Nephron (organoid): ENCODE measurements around the gene RTN4RL2.
A peak's percentile ranks its signal among the peaks of the same experiment; 100 is the strongest.

Experiments used
- H3K27ac Mint-ChIP-seq, 3 experiments: 2 replicates each; pipeline ENCODE4 v1.8.0; 2020; ENCODE audit warnings: mixed read lengths in 3 of 3, mild to moderate bottlenecking in 2 of 3, moderate library complexity in 1 of 3
- H3K27me3 Mint-ChIP-seq: 2 replicates; pipeline ENCODE4 v1.8.0; 2021; ENCODE audit warnings: low read depth, mild to moderate bottlenecking, moderate library complexity, mixed read lengths
- H3K36me3 Mint-ChIP-seq: 2 replicates; pipeline ENCODE4 v1.8.0; 2020; ENCODE audit warnings: low read depth, mixed read lengths
- H3K4me1 Mint-ChIP-seq: 2 replicates; pipeline ENCODE4 v1.8.0; 2020; ENCODE audit warnings: mixed read lengths
- H3K4me3 Mint-ChIP-seq, 3 experiments: 2 replicates each; pipeline ENCODE4 v1.8.0; 2020; ENCODE audit warnings: mild to moderate bottlenecking in 3 of 3, mixed read lengths in 3 of 3, moderate library complexity in 2 of 3
- H3K9me3 Mint-ChIP-seq: 2 replicates; pipeline ENCODE4 v1.8.0; 2020; ENCODE audit warnings: mixed read lengths
- TF ChIP-seq, protein P1 (sequence below), 3 experiments: fragments of 200-600 bp; sonication (generic); IDR thresholded peaks; one replicate each; pipeline ENCODE4 v1.5.0; 2021; ENCODE audit warnings: antibody characterized with exemption in 3 of 3; ENCODE audit not compliant: unreplicated experiment in 3 of 3

Gene RTN4RL2

DNA sequence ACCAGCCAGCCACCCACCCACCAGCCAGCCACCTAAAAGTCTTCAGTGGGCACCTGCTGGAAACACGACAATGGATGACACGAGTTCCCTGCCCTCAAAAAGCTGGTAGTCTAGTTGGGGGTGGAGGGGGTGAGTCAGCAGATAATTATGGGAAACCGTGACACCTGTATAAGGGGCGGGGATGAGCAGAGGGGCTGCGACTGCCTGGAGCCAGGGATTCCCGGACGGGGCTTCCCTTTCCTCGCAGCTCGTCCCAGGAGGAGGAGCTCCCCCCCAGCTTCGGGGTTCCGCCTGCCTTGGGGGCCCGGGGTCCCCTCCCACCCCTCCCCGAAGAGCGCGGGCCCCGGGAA is 2.3 kb upstream of the RTN4RL2 start:
- Mint-ChIP-seq H3K9me3 (no peaks in the 10 kb centered on the region), H3K4me1 (peaks cover 32% of the 10 kb centered on the region), H3K36me3 (no peaks in the 10 kb centered on the region), H3K27me3 (peaks cover 86% of the 10 kb centered on the region), H3K4me3 (peak overlapping the region in 1 of 3 experiments; percentile 59), H3K27ac (no peak overlapping the region)
- TF ChIP-seq, protein P1, sequence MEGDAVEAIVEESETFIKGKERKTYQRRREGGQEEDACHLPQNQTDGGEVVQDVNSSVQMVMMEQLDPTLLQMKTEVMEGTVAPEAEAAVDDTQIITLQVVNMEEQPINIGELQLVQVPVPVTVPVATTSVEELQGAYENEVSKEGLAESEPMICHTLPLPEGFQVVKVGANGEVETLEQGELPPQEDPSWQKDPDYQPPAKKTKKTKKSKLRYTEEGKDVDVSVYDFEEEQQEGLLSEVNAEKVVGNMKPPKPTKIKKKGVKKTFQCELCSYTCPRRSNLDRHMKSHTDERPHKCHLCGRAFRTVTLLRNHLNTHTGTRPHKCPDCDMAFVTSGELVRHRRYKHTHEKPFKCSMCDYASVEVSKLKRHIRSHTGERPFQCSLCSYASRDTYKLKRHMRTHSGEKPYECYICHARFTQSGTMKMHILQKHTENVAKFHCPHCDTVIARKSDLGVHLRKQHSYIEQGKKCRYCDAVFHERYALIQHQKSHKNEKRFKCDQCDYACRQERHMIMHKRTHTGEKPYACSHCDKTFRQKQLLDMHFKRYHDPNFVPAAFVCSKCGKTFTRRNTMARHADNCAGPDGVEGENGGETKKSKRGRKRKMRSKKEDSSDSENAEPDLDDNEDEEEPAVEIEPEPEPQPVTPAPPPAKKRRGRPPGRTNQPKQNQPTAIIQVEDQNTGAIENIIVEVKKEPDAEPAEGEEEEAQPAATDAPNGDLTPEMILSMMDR (IDR thresholded peaks at IDR 0.05; ENCODE audit: unreplicated experiment in 3 of 3), result no peak

DNA sequence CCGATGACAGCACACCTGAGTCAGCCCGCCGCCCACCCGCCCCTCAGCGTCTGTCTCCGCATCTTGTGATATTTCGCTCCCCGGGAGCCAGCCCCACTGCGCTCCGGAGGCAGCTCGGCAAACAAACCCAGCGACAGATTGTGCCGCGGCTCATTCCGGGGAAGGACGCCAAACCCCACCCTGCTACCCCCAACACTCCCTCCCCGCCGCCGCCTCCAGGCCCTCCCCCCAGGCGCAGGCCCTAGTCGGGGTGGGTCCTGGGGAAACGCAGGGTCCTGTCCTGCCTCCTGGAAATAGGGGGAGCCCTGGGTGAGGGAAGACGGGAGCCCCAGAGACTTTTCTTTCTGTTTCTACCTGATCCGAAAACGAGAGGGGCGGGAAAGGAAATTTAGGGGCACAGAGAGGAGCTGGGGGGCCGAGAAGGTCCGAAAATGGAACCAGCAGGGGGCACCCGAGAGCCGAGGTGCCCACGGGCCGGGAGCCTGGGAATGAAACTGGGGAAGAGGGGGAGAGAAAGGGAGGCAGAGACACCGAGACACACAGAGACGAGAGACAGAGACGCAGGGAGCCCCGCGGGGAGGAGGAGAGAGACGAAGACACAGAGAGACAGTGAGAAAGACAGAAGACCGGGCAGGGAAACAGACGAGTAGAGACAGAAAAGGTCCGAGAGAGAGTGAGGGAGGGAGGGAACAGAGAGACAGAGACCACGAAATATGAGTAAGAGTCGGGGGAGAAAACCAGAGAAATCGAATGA is 1.7 kb upstream of the RTN4RL2 start:
- H3K27ac Mint-ChIP-seq, result no peak overlapping the region

DNA sequence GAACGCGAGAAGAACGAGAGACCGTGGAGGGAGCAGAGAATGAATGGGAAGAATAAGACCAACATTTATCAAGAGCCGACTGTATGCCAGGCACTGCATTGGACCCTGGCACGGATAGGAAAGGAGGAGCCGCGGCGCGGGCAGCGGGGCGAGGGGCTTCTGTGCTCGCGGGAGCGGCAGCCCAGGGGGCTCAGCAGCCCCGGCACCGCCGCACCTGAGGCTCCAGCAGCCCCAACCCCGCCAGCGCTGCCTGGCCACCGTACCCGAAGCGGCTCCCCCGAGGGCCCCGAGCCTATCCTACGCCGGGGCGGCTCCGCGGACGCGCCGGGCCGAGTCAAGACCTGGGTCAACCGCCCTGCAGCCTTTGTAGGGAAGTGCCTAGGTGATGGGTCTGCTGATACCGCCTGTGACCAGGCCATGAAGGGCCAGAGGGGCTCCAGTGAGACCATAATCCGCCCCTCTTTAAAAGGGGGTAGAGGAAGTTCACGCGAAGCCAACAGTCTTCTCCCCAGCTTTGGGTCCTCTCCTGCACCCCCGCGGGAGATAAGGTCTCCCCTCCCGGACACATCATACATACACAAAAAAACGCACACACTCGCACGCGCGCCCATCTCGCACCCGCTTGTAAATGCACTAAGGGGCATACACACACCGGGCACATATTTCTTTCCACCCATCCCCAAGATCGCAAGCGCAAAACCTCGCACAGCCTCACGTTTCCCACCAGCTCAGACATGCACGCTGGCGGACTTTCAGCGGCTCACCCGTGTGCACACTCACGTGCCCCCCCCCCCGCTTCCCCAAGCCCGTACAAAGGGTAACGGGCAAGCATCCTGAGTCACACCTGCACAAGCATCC is 935 bp upstream of the RTN4RL2 start:
- TF ChIP-seq, protein P1 (IDR thresholded peaks at IDR 0.05; ENCODE audit: unreplicated experiment in 3 of 3), result no peak
- H3K27ac Mint-ChIP-seq, result no peak overlapping the region
- peaks cover 89% of the 10 kb centered on the region for H3K27me3 Mint-ChIP-seq
- H3K36me3 Mint-ChIP-seq, result no peaks in the 10 kb centered on the region
- H3K9me3 Mint-ChIP-seq, result no peaks in the 10 kb centered on the region
- peaks cover 44% of the 10 kb centered on the region for H3K4me1 Mint-ChIP-seq
- H3K4me3 Mint-ChIP-seq, result peak overlapping the region; percentile 84 to 86 (median 85)

More for the DNA sequence above, 1.7 kb upstream of the RTN4RL2 start:
- Mint-ChIP-seq H3K27me3 (peaks cover 86% of the 10 kb centered on the region), H3K36me3 (no peaks in the 10 kb centered on the region), H3K9me3 (no peaks in the 10 kb centered on the region), H3K4me1 (peaks cover 37% of the 10 kb centered on the region), H3K4me3 (peak overlapping the region; percentile 81 to 83 (median 82))
- TF ChIP-seq, protein P1 (IDR thresholded peaks at IDR 0.05; ENCODE audit: unreplicated experiment in 3 of 3), result peak; percentile 77 to 89 (median 85)

GRCh38 chr11:57460758-57461749 is 726 bp downstream of the RTN4RL2 start:
- Mint-ChIP-seq H3K27me3 (peaks cover 73% of the 10 kb centered on the region), H3K4me1 (peaks cover 45% of the 10 kb centered on the region), H3K9me3 (no peaks in the 10 kb centered on the region), H3K4me3 (peak overlapping the region; percentile 74 to 81 (median 78)), H3K36me3 (no peaks in the 10 kb centered on the region), H3K27ac (no peak overlapping the region)
- TF ChIP-seq, protein P1 (IDR thresholded peaks at IDR 0.05; ENCODE audit: unreplicated experiment in 3 of 3), result no peak

- H3K4me1 Mint-ChIP-seq, result peaks cover 43% of the 10 kb centered on the region
- TF ChIP-seq, protein P1 (IDR thresholded peaks at IDR 0.05; ENCODE audit: unreplicated experiment in 3 of 3), result no peak
- H3K9me3 Mint-ChIP-seq, result no peaks in the 10 kb centered on the region
- no peaks in the 10 kb centered on the region for H3K36me3 Mint-ChIP-seq
- peaks cover 67% of the 10 kb centered on the region for H3K27me3 Mint-ChIP-seq
- no peak overlapping the region for H3K27ac Mint-ChIP-seq
- H3K4me3 Mint-ChIP-seq, result peak overlapping the region; percentile 74 to 81 (median 78)
Measured at GRCh38 chr11:57461841-57462489, 1.6 kb downstream of the RTN4RL2 start.
